Left lung (tissue), 10 donors: Measurements from ENCODE around the gene CNPY4. TPM values are rescaled to one million over a fixed set of nuclear protein-coding genes. Genes with fewer than 3 reads are reported as not detected.
A peak's percentile ranks its signal among the peaks of the same experiment; 100 is the strongest.

ENCODE experiments used
- ATAC-seq: fragments of 200-7000 bp; cut with Tn5 transposase; one replicate; pipeline ENCODE4 v1.9.1; 2020; ENCODE audit warnings: moderate library complexity
- DNase-seq, 4 donors: peaks; one replicate each; pipeline ENCODE4 v3.0.0-alpha.2; 2013 to 2020
- H3K27ac ChIP-seq, 2 donors: fragments of 200-600 bp; sonication (generic) in 1 of 2; one replicate each; pipeline versions ENCODE4 v1.5.0 to v1.8.0; 2020 to 2021
- H3K27me3 ChIP-seq, 2 donors: fragments of 200-600 bp; sonication (generic) in 1 of 2; one replicate each; pipeline versions ENCODE4 v1.5.0 to v1.8.0; 2020 to 2021
- H3K36me3 ChIP-seq, 2 donors: fragments of 200-600 bp; sonication (generic) in 1 of 2; one replicate each; pipeline versions ENCODE4 v1.5.0 to v1.8.0; 2020 to 2021
- H3K4me1 ChIP-seq, 2 donors: fragments of 200-600 bp; one replicate each; pipeline ENCODE4 v1.8.0; 2021
- H3K4me3 ChIP-seq, 2 donors: fragments of 200-600 bp; sonication (generic) in 1 of 2; one replicate each; pipeline versions ENCODE4 v1.5.0 to v1.8.0; 2020 to 2021; ENCODE audit warnings: mild to moderate bottlenecking in 1 of 2
- H3K9me3 ChIP-seq, 2 donors: fragments of 200-600 bp; sonication (generic) in 1 of 2; one replicate each; pipeline versions ENCODE4 v1.5.0 to v1.8.0; 2020 to 2021
- CTCF ChIP-seq, 2 donors: fragments of 200-600 bp; sonication (generic) in 1 of 2; IDR thresholded peaks; one replicate each; pipeline versions ENCODE4 v1.5.0 to v1.8.0; 2021; ENCODE audit warnings: antibody characterized with exemption in 2 of 2
- intact Hi-C, 2 donors: fragments of 100-400 bp; cut with DNase I; formaldehyde crosslinking; loops; one replicate each; pipeline versions ENCODE4 v1.11.2 to v1.14.2; 2022
- polyA plus RNA-seq, 6 donors: library from polyadenylated mRNA; unstranded; fragments of 120-200 nt; gene quantifications; one replicate each; pipeline ENCODE4 v1.2.1, GENCODE V29; 2013; ENCODE audit not compliant: insufficient read length in 6 of 6
- total RNA-seq, 2 donors: library from RNA; stranded (reverse); fragmentation: NEBNext Ultra II Directional; extraction: Animal tissue kit (Norgen Biotek cat#: 25700); gene quantifications; one replicate each; pipeline ENCODE4 v1.2.1, GENCODE V29; 2021
- donor health status: DM: no; HTN: yes; CAD: no.
- donor health status: DM: no; HTN: no; CAD: no.

The CNPY4 gene
- total and polyA plus RNA-seq, 8 donors = 15.1 to 54.1 (median 39.8) TPM

- peaks cover 0 to 97% of the 10 kb centered on the region in 2 donors for H3K36me3 ChIP-seq
- TF ChIP-seq CTCF (IDR thresholded peaks at IDR 0.05) = no peak
- intact Hi-C loops = no loop called here
- DNase-seq (peak in 1 of 4 donors; percentile 47), ATAC-seq (no peak)
- H3K9me3 ChIP-seq = no peaks in the 10 kb centered on the region
- no peaks in the 10 kb centered on the region for H3K27me3 ChIP-seq
- no peak overlapping the region for H3K27ac ChIP-seq
- no peak overlapping the region for H3K4me3 ChIP-seq
- no peaks in the 10 kb centered on the region for H3K4me1 ChIP-seq
Measured at GRCh38 chr7:100109521-100110163, 9.8 kb upstream of the CNPY4 start.

- Histone ChIP-seq H3K36me3 (peaks cover 0 to 81% of the 10 kb centered on the region in 2 donors), H3K27me3 (no peaks in the 10 kb centered on the region), H3K27ac (no peak overlapping the region), H3K9me3 (no peaks in the 10 kb centered on the region), H3K4me3 (no peak overlapping the region), H3K4me1 (no peaks in the 10 kb centered on the region)
- no peak for ATAC-seq
- peak in 1 of 4 donors; percentile 37 for DNase-seq
- intact Hi-C loops = no loop called here
- TF ChIP-seq CTCF (IDR thresholded peaks at IDR 0.05) = no peak
Measured at GRCh38 chr7:100111156-100111555, 8.3 kb upstream of the CNPY4 start.

- Histone ChIP-seq H3K36me3 (peaks cover 0 to 74% of the 10 kb centered on the region in 2 donors), H3K4me3 (no peak overlapping the region), H3K27ac (no peak overlapping the region), H3K27me3 (no peaks in the 10 kb centered on the region), H3K9me3 (no peaks in the 10 kb centered on the region), H3K4me1 (no peaks in the 10 kb centered on the region)
- peak in 1 of 4 donors; percentile 50 for DNase-seq
- no peak for TF ChIP-seq CTCF (IDR thresholded peaks at IDR 0.05)
- intact Hi-C loops = no loop called here
- no peak for ATAC-seq
Measured at GRCh38 chr7:100111914-100112313, 7.5 kb upstream of the CNPY4 start.

- DNase-seq (no peak), ATAC-seq (no peak)
- no peak overlapping the region for H3K4me3 ChIP-seq
- no peak overlapping the region for H3K27ac ChIP-seq
- TF ChIP-seq CTCF (IDR thresholded peaks at IDR 0.05) = no peak
- intact Hi-C loops = no loop called here
- H3K4me1 ChIP-seq = peaks cover 7 to 14% of the 10 kb centered on the region in 2 donors
- no peaks in the 10 kb centered on the region for H3K27me3 ChIP-seq
- no peaks in the 10 kb centered on the region for H3K9me3 ChIP-seq
- peaks cover 0 to 43% of the 10 kb centered on the region in 2 donors for H3K36me3 ChIP-seq
Measured at GRCh38 chr7:100115026-100115425, 4.4 kb upstream of the CNPY4 start.

GRCh38 chr7:100118388-100119071 is 904 bp upstream of the CNPY4 start:
- H3K27me3 ChIP-seq = no peaks in the 10 kb centered on the region
- DNase-seq (no peak), ATAC-seq (no peak)
- H3K9me3 ChIP-seq = no peaks in the 10 kb centered on the region
- H3K36me3 ChIP-seq = peaks cover 0 to 8% of the 10 kb centered on the region in 2 donors
- no peak for TF ChIP-seq CTCF (IDR thresholded peaks at IDR 0.05)
- peak overlapping the region; percentile 83 to 89 for H3K4me3 ChIP-seq
- H3K27ac ChIP-seq = peak overlapping the region in 1 of 2 donors; percentile 88
- intact Hi-C loops = no loop called here
- peaks cover 14 to 21% of the 10 kb centered on the region in 2 donors for H3K4me1 ChIP-seq
